ENCODE measurements around the gene PRKG1. TPM values are rescaled to one million over a fixed set of nuclear protein-coding genes. Genes with fewer than 3 reads are reported as not detected.

Gene PRKG1
- total and polyA plus RNA-seq, 4 donors = 0.46 to 5.1 (median 1.5) TPM

GRCh38 chr10:51706225-51706624 lies 631.9 kb downstream of the PRKG1 start:
- no peaks in the 10 kb centered on the region for H3K9me3 ChIP-seq (ENCODE audit: control insufficient read depth in 4 of 4, low read length in 3 of 4)
- 82% methylated on average over 3 of the region's 3 CpGs for WGBS
- no peaks in the 10 kb centered on the region for H3K36me3 ChIP-seq (ENCODE audit: control insufficient read depth in 4 of 4, insufficient read depth in 3 of 4, low read depth in 1 of 4, low read length in 3 of 4)
- no peaks in the 10 kb centered on the region for H3K27me3 ChIP-seq (ENCODE audit: control insufficient read depth in 4 of 4, insufficient read depth in 4 of 4, low read length in 3 of 4)
- TF ChIP-seq JUND (IDR thresholded peaks at IDR 0.05) (no peak), FOXA1 (IDR thresholded peaks at IDR 0.05) (no peak), FOXA2 (IDR thresholded peaks at IDR 0.05) (no peak), YY1 (IDR thresholded peaks at IDR 0.05) (no peak), CTCF (IDR thresholded peaks at IDR 0.05; ENCODE audit: low read depth, low read length, missing input control) (no peak), GABPA (IDR thresholded peaks at IDR 0.05 in 1 of 2, conservative IDR thresholded peaks at IDR 0.05 in 1 of 2) (no peak), MAX (IDR thresholded peaks at IDR 0.05) (no peak), HNF4G (IDR thresholded peaks at IDR 0.05) (no peak), RAD21 (IDR thresholded peaks at IDR 0.05) (no peak), EGR1 (IDR thresholded peaks at IDR 0.05; ENCODE audit: low read depth in 2 of 2) (no peak), ATF3 (IDR thresholded peaks at IDR 0.05) (no peak), ZBTB33 (IDR thresholded peaks at IDR 0.05) (no peak), SP1 (IDR thresholded peaks at IDR 0.05) (no peak), REST (IDR thresholded peaks at IDR 0.05) (no peak), RXRA (IDR thresholded peaks at IDR 0.05) (no peak), NR2F2 (IDR thresholded peaks at IDR 0.05) (no peak), HNF4A (conservative IDR thresholded peaks at IDR 0.05) (no peak), TAF1 (conservative IDR thresholded peaks at IDR 0.05) (no peak)
- H3K27ac ChIP-seq (ENCODE audit: low read depth in 1 of 2, low read length in 2 of 2) = no peak overlapping the region
- H3K9ac ChIP-seq (ENCODE audit: low read depth in 1 of 2, low read length in 2 of 2) = no peak overlapping the region
- no peak for DNase-seq (ENCODE audit: low spot score)
- H3K4me1 ChIP-seq (ENCODE audit: control insufficient read depth in 4 of 4, insufficient read depth in 4 of 4, low read length in 3 of 4) = no peaks in the 10 kb centered on the region
- H3K4me3 ChIP-seq (ENCODE audit: low read depth in 1 of 3, low read length in 3 of 3) = no peak overlapping the region
